Thoracic aorta (tissue), 2 donors: ENCODE measurements around the gene KCNMB3. TPM values are rescaled to one million over a fixed set of nuclear protein-coding genes. Genes with fewer than 3 reads are reported as not detected.

ENCODE experiments used
- ATAC-seq: fragments of 150-250 bp; one replicate; pipeline ENCODE4 v1.8.0; 2017; ENCODE audit warnings: low read depth; ENCODE audit not compliant: insufficient number of reproducible peaks, low FRiP score
- DNase-seq: peaks from one replicate; pipeline ENCODE4 v3.0.0-alpha.2; 2020; ENCODE audit warnings: low spot score
- H3K27ac ChIP-seq, 2 donors: fragments of 200-600 bp; sonication (generic); 1 replicate in 1 of 2; 2 replicates in 1 of 2; pipeline ENCODE4 v1.5.1; 2016; ENCODE audit warnings: mild to moderate bottlenecking in 2 of 2, moderate library complexity in 2 of 2
- H3K27me3 ChIP-seq: fragments of 200-600 bp; sonication (generic); replicated peaks from 2 replicates; pipeline ENCODE4 v1.6.0; 2016; ENCODE audit warnings: mild to moderate bottlenecking; ENCODE audit not compliant: insufficient read depth
- H3K36me3 ChIP-seq: fragments of 200-600 bp; sonication (generic); one replicate; pipeline ENCODE4 v1.5.1; 2016
- H3K4me1 ChIP-seq, 2 donors: fragments of 200-600 bp; sonication (generic); 1 replicate in 1 of 2; 2 replicates in 1 of 2; pipeline versions ENCODE4 v1.5.1 to v1.6.0; 2016; ENCODE audit warnings: low read depth in 2 of 2, mild to moderate bottlenecking in 1 of 2; ENCODE audit not compliant: control insufficient read depth in 1 of 2
- H3K4me3 ChIP-seq: fragments of 200-600 bp; sonication (generic); 2 replicates; pipeline ENCODE4 v1.5.1; 2016; ENCODE audit warnings: mild to moderate bottlenecking
- H3K9me3 ChIP-seq: fragments of 200-600 bp; sonication (generic); 2 replicates; pipeline ENCODE4 v1.5.1; 2016
- CTCF ChIP-seq: fragments of 200-600 bp; sonication (generic); IDR thresholded peaks from one replicate; pipeline ENCODE4 v1.5.1; 2019; ENCODE audit warnings: antibody characterized with exemption
- total RNA-seq, 2 donors: library from RNA; depleted of rRNA; stranded (reverse); fragments of >200 nt; gene quantifications; one replicate each; pipeline versions ENCODE4 v1.1.0 to v1.2.3, GENCODE V29; 2016

Gene KCNMB3
- total RNA-seq, 2 donors from 2014 or later = 7.7 to 10.3 TPM

GRCh38 chr3:179269152-179269707 lies 18.3 kb upstream of the KCNMB3 start:
- no peak for TF ChIP-seq CTCF
- Histone ChIP-seq H3K9me3 (no peaks in the 10 kb centered on the region), H3K4me1 (no peaks in the 10 kb centered on the region), H3K4me3 (no peak overlapping the region), H3K27ac (no peak overlapping the region), H3K36me3 (no peaks in the 10 kb centered on the region), H3K27me3 (no peaks in the 10 kb centered on the region)
- DNase-seq (no peak), ATAC-seq (no peak)

- Histone ChIP-seq H3K27ac (no peak overlapping the region), H3K27me3 (no peaks in the 10 kb centered on the region), H3K9me3 (no peaks in the 10 kb centered on the region), H3K4me1 (no peaks in the 10 kb centered on the region), H3K36me3 (no peaks in the 10 kb centered on the region), H3K4me3 (no peak overlapping the region)
- ATAC-seq = no peak
- TF ChIP-seq CTCF = no peak
- no peak for DNase-seq
Measured at GRCh38 chr3:179268400-179269051, 17.6 kb upstream of the KCNMB3 start.

- ATAC-seq = no peak
- DNase-seq = no peak
- no peak overlapping the region for H3K27ac ChIP-seq
- H3K4me3 ChIP-seq = no peak overlapping the region
- no peaks in the 10 kb centered on the region for H3K9me3 ChIP-seq
- no peaks in the 10 kb centered on the region for H3K27me3 ChIP-seq
- H3K36me3 ChIP-seq = no peaks in the 10 kb centered on the region
- H3K4me1 ChIP-seq = no peaks in the 10 kb centered on the region
- TF ChIP-seq CTCF = no peak
Measured at GRCh38 chr3:179266701-179267211, 15.8 kb upstream of the KCNMB3 start.

GRCh38 chr3:179265875-179266274 lies 15.0 kb upstream of the KCNMB3 start:
- no peak overlapping the region for H3K27ac ChIP-seq
- no peaks in the 10 kb centered on the region for H3K4me1 ChIP-seq
- no peak for ATAC-seq
- no peaks in the 10 kb centered on the region for H3K27me3 ChIP-seq
- H3K9me3 ChIP-seq = no peaks in the 10 kb centered on the region
- TF ChIP-seq CTCF = no peak
- H3K36me3 ChIP-seq = no peaks in the 10 kb centered on the region
- no peak overlapping the region for H3K4me3 ChIP-seq
- no peak for DNase-seq

GRCh38 chr3:179265092-179265491 lies 14.2 kb upstream of the KCNMB3 start:
- no peaks in the 10 kb centered on the region for H3K4me1 ChIP-seq

More at GRCh38 chr3:179265092-179265491, 14.2 kb upstream of the KCNMB3 start:
- no peak for TF ChIP-seq CTCF
- no peak for ATAC-seq
- Histone ChIP-seq H3K27me3 (no peaks in the 10 kb centered on the region), H3K4me3 (no peak overlapping the region), H3K36me3 (no peaks in the 10 kb centered on the region), H3K9me3 (no peaks in the 10 kb centered on the region), H3K27ac (no peak overlapping the region)
- DNase-seq = no peak
